PFSK-1 (cell line): ENCODE results near the gene ZNF219.

ENCODE experiments used
- FOXP2 ChIP-seq: optimal IDR thresholded peaks from 2 replicates; pipeline ENCODE3; 2011; ENCODE audit warnings: borderline replicate concordance, control low read depth, inconsistent platforms; ENCODE audit not compliant: insufficient read depth; ENCODE audit errors: extremely low read length, extremely low read depth
- POLR2AphosphoS5 ChIP-seq: IDR thresholded peaks from 2 replicates; pipeline ENCODE4 v1.6.1; 2012; ENCODE audit warnings: low read depth, mild to moderate bottlenecking, control low read depth, low read length, moderate library complexity
- REST ChIP-seq, 2 experiments: IDR thresholded peaks; 2 replicates each; pipeline versions ENCODE4 v1.6.1 to v1.8.0; 2011 to 2012; ENCODE audit warnings: low read depth in 2 of 2, low read length in 2 of 2, control low read depth in 1 of 2, inconsistent platforms in 1 of 2, mild to moderate bottlenecking in 1 of 2, moderate library complexity in 1 of 2; ENCODE audit not compliant: insufficient read depth in 1 of 2
- SIN3A ChIP-seq: IDR thresholded peaks from 2 replicates; pipeline ENCODE4 v1.6.1; 2012; ENCODE audit warnings: mild to moderate bottlenecking, low read length, moderate library complexity, borderline replicate concordance; ENCODE audit not compliant: insufficient read depth
- TAF1 ChIP-seq: IDR thresholded peaks from 2 replicates; pipeline ENCODE4 v1.6.1; 2012; ENCODE audit warnings: low read length, control low read depth, borderline replicate concordance; ENCODE audit not compliant: insufficient read depth

The ZNF219 gene

GRCh38 chr14:21123429-21123828 is 25.0 kb upstream of the ZNF219 start:
- TF ChIP-seq FOXP2 (no peak), TAF1 (no peak), POLR2AphosphoS5 (no peak), SIN3A (no peak), REST (IDR thresholded peaks at IDR 0.05; ENCODE audit: insufficient read depth in 1 of 2, low read depth in 2 of 2, low read length in 2 of 2) (no peak)

- no peak for TF ChIP-seq SIN3A
Measured at GRCh38 chr14:21121122-21121521, 22.7 kb upstream of the ZNF219 start.

GRCh38 chr14:21120686-21121085 is 22.2 kb upstream of the ZNF219 start:
- TF ChIP-seq TAF1 (no peak), SIN3A (no peak), REST (IDR thresholded peaks at IDR 0.05; ENCODE audit: insufficient read depth in 1 of 2, low read depth in 2 of 2, low read length in 2 of 2) (no peak), POLR2AphosphoS5 (no peak), FOXP2 (no peak)

- TF ChIP-seq SIN3A (no peak), TAF1 (no peak), REST (IDR thresholded peaks at IDR 0.05; ENCODE audit: insufficient read depth in 1 of 2, low read depth in 2 of 2, low read length in 2 of 2) (no peak), POLR2AphosphoS5 (no peak), FOXP2 (no peak)
Measured at GRCh38 chr14:21118933-21119332, 20.5 kb upstream of the ZNF219 start.

- TF ChIP-seq TAF1 (no peak), POLR2AphosphoS5 (no peak), FOXP2 (no peak), SIN3A (no peak), REST (IDR thresholded peaks at IDR 0.05; ENCODE audit: insufficient read depth in 1 of 2, low read depth in 2 of 2, low read length in 2 of 2) (no peak)
Measured at GRCh38 chr14:21113369-21113768, 14.9 kb upstream of the ZNF219 start.
